Liver (tissue), 3 donors: ENCODE measurements around the gene POLE3.

Source experiments
- EGR1 ChIP-seq, 2 donors: IDR thresholded peaks; 2 replicates each; pipeline ENCODE4 v1.6.1; 2016 to 2018; ENCODE audit warnings: antibody characterized with exemption in 2 of 2, low read depth in 2 of 2
- RAD21 ChIP-seq, 2 donors: IDR thresholded peaks; 2 replicates each; pipeline ENCODE4 v1.6.1; 2016; ENCODE audit warnings: antibody characterized with exemption in 2 of 2, mild to moderate bottlenecking in 2 of 2
- YY1 ChIP-seq: IDR thresholded peaks from 2 replicates; pipeline ENCODE4 v1.6.1; 2016; ENCODE audit warnings: antibody characterized with exemption, mild to moderate bottlenecking
- TF ChIP-seq, protein P1 (sequence below): fragments of 150-350 bp; IDR thresholded peaks from 2 replicates; pipeline ENCODE4 v1.5.1; 2017; ENCODE audit warnings: improper control_type of control experiment, low read depth, low read length; ENCODE audit not compliant: missing input control
- TF ChIP-seq, protein P2 (sequence below): IDR thresholded peaks from 2 replicates; pipeline ENCODE4 v1.6.1; 2016; ENCODE audit warnings: antibody characterized with exemption
- TF ChIP-seq, protein P3 (sequence below): IDR thresholded peaks from 2 replicates; pipeline ENCODE4 v1.6.1; 2016; ENCODE audit warnings: antibody characterized with exemption, mild to moderate bottlenecking
- donor health status: healthy.
- donor health status: healthy.

DNA sequence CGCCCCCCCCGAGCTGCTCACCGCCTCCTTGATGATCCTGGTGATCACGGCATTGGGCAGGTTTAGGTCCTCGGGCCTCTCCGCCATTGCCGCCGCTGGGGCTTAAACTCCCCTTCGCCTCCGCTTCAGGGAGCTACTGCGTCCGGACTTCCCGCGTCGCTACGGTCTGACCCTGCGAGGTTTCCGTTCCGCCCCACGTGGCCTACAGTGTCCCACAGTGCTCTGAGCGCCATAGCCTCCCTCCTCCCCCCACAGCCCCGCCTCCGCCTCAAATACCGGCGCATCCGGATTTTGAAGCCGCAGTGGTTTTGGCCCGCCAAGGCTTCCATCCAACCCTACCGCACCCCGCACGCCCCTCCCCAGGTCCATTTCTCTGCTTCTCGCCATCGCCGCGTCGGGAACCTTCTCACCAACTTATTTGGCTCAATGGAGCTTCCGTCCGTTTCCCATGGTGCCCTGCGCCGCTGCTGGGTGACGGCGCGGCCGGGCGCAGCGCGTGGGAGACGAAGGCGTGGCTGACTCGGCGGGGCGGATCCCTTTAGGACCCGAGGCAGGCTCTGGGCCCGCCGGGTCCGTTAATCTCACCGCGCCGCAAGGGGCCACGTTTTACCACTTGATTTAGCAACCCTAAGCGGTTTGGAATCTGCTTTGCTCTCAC lies at the start of gene POLE3, which contains the start of gene C9orf43:
- TF ChIP-seq, protein P1, sequence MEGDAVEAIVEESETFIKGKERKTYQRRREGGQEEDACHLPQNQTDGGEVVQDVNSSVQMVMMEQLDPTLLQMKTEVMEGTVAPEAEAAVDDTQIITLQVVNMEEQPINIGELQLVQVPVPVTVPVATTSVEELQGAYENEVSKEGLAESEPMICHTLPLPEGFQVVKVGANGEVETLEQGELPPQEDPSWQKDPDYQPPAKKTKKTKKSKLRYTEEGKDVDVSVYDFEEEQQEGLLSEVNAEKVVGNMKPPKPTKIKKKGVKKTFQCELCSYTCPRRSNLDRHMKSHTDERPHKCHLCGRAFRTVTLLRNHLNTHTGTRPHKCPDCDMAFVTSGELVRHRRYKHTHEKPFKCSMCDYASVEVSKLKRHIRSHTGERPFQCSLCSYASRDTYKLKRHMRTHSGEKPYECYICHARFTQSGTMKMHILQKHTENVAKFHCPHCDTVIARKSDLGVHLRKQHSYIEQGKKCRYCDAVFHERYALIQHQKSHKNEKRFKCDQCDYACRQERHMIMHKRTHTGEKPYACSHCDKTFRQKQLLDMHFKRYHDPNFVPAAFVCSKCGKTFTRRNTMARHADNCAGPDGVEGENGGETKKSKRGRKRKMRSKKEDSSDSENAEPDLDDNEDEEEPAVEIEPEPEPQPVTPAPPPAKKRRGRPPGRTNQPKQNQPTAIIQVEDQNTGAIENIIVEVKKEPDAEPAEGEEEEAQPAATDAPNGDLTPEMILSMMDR: no peak
- TF ChIP-seq RAD21 (IDR thresholded peaks at IDR 0.05) (peak in 1 of 2 donors; percentile 19), YY1 (peak; percentile 93), EGR1 (IDR thresholded peaks at IDR 0.05; ENCODE audit: low read depth in 2 of 2) (peak; percentile 54 to 67)
- TF ChIP-seq, protein P2, sequence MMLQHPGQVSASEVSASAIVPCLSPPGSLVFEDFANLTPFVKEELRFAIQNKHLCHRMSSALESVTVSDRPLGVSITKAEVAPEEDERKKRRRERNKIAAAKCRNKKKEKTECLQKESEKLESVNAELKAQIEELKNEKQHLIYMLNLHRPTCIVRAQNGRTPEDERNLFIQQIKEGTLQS: no peak
- TF ChIP-seq, protein P3, sequence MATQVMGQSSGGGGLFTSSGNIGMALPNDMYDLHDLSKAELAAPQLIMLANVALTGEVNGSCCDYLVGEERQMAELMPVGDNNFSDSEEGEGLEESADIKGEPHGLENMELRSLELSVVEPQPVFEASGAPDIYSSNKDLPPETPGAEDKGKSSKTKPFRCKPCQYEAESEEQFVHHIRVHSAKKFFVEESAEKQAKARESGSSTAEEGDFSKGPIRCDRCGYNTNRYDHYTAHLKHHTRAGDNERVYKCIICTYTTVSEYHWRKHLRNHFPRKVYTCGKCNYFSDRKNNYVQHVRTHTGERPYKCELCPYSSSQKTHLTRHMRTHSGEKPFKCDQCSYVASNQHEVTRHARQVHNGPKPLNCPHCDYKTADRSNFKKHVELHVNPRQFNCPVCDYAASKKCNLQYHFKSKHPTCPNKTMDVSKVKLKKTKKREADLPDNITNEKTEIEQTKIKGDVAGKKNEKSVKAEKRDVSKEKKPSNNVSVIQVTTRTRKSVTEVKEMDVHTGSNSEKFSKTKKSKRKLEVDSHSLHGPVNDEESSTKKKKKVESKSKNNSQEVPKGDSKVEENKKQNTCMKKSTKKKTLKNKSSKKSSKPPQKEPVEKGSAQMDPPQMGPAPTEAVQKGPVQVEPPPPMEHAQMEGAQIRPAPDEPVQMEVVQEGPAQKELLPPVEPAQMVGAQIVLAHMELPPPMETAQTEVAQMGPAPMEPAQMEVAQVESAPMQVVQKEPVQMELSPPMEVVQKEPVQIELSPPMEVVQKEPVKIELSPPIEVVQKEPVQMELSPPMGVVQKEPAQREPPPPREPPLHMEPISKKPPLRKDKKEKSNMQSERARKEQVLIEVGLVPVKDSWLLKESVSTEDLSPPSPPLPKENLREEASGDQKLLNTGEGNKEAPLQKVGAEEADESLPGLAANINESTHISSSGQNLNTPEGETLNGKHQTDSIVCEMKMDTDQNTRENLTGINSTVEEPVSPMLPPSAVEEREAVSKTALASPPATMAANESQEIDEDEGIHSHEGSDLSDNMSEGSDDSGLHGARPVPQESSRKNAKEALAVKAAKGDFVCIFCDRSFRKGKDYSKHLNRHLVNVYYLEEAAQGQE: peak; percentile 73
